Sigmoid colon (tissue), 4 donors: ENCODE measurements around the gene TEX44.
A peak's percentile ranks its signal among the peaks of the same experiment; 100 is the strongest.

Experiments used
- POLR2A ChIP-seq, 2 donors: fragments of 450-650 bp; IDR thresholded peaks; one replicate each; pipeline ENCODE4 v1.6.1; 2016; ENCODE audit warnings: antibody characterized with exemption in 2 of 2, mild to moderate bottlenecking in 2 of 2, moderate library complexity in 2 of 2
- POLR2AphosphoS5 ChIP-seq, 4 donors: sonication (generic); formaldehyde crosslinking; IDR thresholded peaks; one replicate each; pipeline ENCODE4 v1.6.1; 2017; ENCODE audit warnings: antibody characterized with exemption in 4 of 4
- TF ChIP-seq, protein P1 (sequence below), 4 experiments: fragments of 450-650 bp in 3 of 4; fragments of 200-600 bp in 1 of 4; IDR thresholded peaks; one replicate each; pipeline ENCODE4 v1.5.1; 2016 to 2019; ENCODE audit warnings: antibody characterized with exemption in 4 of 4, mild to moderate bottlenecking in 3 of 4, moderate library complexity in 2 of 4

DNA sequence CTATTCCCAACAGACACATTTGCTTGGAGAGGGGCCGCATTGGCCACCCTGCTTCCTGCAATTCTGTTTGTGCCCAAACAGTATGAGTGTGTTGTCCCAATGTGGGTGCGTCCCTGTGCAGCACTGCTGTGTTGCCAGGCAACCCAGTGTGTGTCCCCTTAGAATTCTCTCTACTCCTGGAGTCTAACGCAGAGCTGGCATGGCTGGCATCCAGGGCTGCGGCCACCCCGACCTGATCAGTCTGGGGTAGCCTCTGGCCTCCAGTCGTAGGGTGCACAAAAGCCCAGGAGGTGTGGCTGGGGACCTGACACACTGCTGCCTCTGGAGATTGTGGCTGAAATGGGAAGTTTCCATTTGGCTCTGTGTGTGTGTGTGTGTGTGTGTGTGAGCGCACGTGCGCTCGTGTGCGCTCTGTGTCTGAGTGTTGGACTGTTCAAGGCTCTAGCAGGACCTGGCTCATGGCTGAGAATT lies 48.0 kb downstream of the TEX44 start:
- TF ChIP-seq, protein P1, sequence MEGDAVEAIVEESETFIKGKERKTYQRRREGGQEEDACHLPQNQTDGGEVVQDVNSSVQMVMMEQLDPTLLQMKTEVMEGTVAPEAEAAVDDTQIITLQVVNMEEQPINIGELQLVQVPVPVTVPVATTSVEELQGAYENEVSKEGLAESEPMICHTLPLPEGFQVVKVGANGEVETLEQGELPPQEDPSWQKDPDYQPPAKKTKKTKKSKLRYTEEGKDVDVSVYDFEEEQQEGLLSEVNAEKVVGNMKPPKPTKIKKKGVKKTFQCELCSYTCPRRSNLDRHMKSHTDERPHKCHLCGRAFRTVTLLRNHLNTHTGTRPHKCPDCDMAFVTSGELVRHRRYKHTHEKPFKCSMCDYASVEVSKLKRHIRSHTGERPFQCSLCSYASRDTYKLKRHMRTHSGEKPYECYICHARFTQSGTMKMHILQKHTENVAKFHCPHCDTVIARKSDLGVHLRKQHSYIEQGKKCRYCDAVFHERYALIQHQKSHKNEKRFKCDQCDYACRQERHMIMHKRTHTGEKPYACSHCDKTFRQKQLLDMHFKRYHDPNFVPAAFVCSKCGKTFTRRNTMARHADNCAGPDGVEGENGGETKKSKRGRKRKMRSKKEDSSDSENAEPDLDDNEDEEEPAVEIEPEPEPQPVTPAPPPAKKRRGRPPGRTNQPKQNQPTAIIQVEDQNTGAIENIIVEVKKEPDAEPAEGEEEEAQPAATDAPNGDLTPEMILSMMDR (IDR thresholded peaks at IDR 0.05) = no peak
- TF ChIP-seq POLR2AphosphoS5 (IDR thresholded peaks at IDR 0.05) (peak in 1 of 4 donors; percentile 55), POLR2A (IDR thresholded peaks at IDR 0.05) (no peak)
